SK-N-MC (cell line): ENCODE data around the gene SLC25A6.
"Not testable (repeated sequence)": the region's sequence is repeated elsewhere in the genome, so short reads cannot be mapped to it uniquely, and the experiment has no call there.

Experiments used
- DNase-seq: peaks from one replicate; pipeline ENCODE4 v3.0.0-alpha.2; 2011; ENCODE audit warnings: low read depth, low spot score
- H3K27ac ChIP-seq: fragments of 200-600 bp; sonication (generic); 2 replicates; pipeline ENCODE4 v1.5.1; 2016; ENCODE audit warnings: mixed run types
- H3K36me3 ChIP-seq: fragments of 200-600 bp; sonication (generic); 2 replicates; pipeline ENCODE4 v1.6.1; 2017; ENCODE audit warnings: antibody characterized with exemption, low read length, mixed read lengths; ENCODE audit not compliant: insufficient read depth
- H3K4me3 ChIP-seq: fragments of 200-600 bp; sonication (generic); 2 replicates; pipeline ENCODE4 v1.5.1; 2016
- H3K9ac ChIP-seq: fragments of 200-600 bp; sonication (generic); 2 replicates; pipeline ENCODE4 v1.8.0; 2017; ENCODE audit warnings: mixed run types, mixed read lengths; ENCODE audit not compliant: insufficient read length
- H3K9me3 ChIP-seq: fragments of 200-600 bp; sonication (generic); 2 replicates; pipeline ENCODE4 v1.6.1; 2017; ENCODE audit warnings: low read depth, mild to moderate bottlenecking, antibody characterized with exemption, low read length, moderate library complexity, mixed read lengths
- EZH2 ChIP-seq: fragments of 200-600 bp; sonication (generic); IDR thresholded peaks from one replicate; pipeline ENCODE4 v1.6.1; 2017; ENCODE audit warnings: antibody characterized with exemption
- FOXP2 ChIP-seq: optimal IDR thresholded peaks from 2 replicates; pipeline ENCODE3; 2011; ENCODE audit warnings: mild to moderate bottlenecking, moderate library complexity; ENCODE audit not compliant: insufficient read depth; ENCODE audit errors: extremely low read length, control extremely low read depth
- POLR2AphosphoS5 ChIP-seq: IDR thresholded peaks from 2 replicates; pipeline ENCODE4 v1.6.1; 2012; ENCODE audit warnings: mild to moderate bottlenecking, low read depth, low read length, borderline replicate concordance

Gene SLC25A6

GRCh38 chrX:1355131-1356046, 36.5 kb downstream of the SLC25A6 start:
- no peak overlapping the region for H3K27ac ChIP-seq
- no peaks in the 10 kb centered on the region for H3K9me3 ChIP-seq
- no peaks in the 10 kb centered on the region for H3K36me3 ChIP-seq
- TF ChIP-seq EZH2 (no peak), POLR2AphosphoS5 (no peak), FOXP2 (no peak)
- H3K4me3 ChIP-seq, result no peak overlapping the region
- DNase-seq, result no peak
- no peak overlapping the region for H3K9ac ChIP-seq

- no peak overlapping the region for H3K27ac ChIP-seq
- DNase-seq, result no peak
- no peak overlapping the region for H3K4me3 ChIP-seq
- H3K9ac ChIP-seq, result no peak overlapping the region
- no peaks in the 10 kb centered on the region for H3K9me3 ChIP-seq
- no peaks in the 10 kb centered on the region for H3K36me3 ChIP-seq
- TF ChIP-seq POLR2AphosphoS5 (no peak), FOXP2 (no peak)
Measured at GRCh38 chrX:1354036-1355019, 37.6 kb downstream of the SLC25A6 start.

GRCh38 chrX:1351981-1352714, 39.8 kb downstream of the SLC25A6 start:
- TF ChIP-seq FOXP2, result no peak
- no peak for TF ChIP-seq EZH2
- no peak for TF ChIP-seq POLR2AphosphoS5
- H3K27ac ChIP-seq, result no peak overlapping the region
- no peaks in the 10 kb centered on the region for H3K9me3 ChIP-seq
- H3K4me3 ChIP-seq, result no peak overlapping the region
- no peaks in the 10 kb centered on the region for H3K36me3 ChIP-seq
- DNase-seq, result no peak
- H3K9ac ChIP-seq, result no peak overlapping the region

GRCh38 chrX:1349606-1350005, 42.3 kb downstream of the SLC25A6 start:
- DNase-seq, H3K36me3 ChIP-seq: not testable (repeated sequence)

DNA sequence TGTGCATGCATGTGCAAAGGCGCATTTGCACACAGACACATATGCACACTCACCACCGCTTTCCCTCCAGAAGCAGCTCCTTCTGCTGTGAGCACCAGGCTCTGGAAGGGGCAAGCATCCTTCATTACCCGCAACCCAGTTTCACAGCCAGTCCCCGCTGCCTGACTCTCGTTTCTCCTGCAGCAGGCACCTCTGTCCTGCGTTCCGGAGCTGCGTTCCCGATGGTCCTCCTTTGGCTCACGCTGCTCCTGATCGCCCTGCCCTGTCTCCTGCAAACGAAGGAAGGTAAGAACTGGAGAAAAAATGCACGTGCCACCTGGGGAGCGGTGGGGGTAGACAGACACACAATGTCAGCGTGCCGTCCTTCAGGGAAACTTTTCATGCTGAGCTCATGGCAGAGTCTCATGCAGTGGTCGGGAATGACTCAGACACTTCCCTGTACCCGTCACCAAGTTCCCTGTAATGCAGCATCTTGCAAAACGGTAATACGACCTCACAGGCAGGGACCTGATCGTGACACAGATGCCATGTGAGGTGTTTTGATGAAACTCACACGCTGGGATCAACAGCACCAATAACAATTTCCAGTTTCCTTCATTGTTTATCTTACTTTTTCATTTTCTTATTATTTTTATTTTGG, 50.2 kb downstream of the SLC25A6 start:
- H3K36me3 ChIP-seq, result no peaks in the 10 kb centered on the region
- no peak overlapping the region for H3K4me3 ChIP-seq
- H3K27ac ChIP-seq, result no peak overlapping the region
- H3K9me3 ChIP-seq, result no peaks in the 10 kb centered on the region
- no peak overlapping the region for H3K9ac ChIP-seq
- DNase-seq, result no peak
- TF ChIP-seq POLR2AphosphoS5 (no peak), EZH2 (no peak), FOXP2 (no peak)

More at GRCh38 chrX:1349606-1350005, 42.3 kb downstream of the SLC25A6 start:
- H3K9me3 ChIP-seq, H3K4me3 ChIP-seq, H3K27ac ChIP-seq, H3K9ac ChIP-seq: not testable (repeated sequence)

DNA sequence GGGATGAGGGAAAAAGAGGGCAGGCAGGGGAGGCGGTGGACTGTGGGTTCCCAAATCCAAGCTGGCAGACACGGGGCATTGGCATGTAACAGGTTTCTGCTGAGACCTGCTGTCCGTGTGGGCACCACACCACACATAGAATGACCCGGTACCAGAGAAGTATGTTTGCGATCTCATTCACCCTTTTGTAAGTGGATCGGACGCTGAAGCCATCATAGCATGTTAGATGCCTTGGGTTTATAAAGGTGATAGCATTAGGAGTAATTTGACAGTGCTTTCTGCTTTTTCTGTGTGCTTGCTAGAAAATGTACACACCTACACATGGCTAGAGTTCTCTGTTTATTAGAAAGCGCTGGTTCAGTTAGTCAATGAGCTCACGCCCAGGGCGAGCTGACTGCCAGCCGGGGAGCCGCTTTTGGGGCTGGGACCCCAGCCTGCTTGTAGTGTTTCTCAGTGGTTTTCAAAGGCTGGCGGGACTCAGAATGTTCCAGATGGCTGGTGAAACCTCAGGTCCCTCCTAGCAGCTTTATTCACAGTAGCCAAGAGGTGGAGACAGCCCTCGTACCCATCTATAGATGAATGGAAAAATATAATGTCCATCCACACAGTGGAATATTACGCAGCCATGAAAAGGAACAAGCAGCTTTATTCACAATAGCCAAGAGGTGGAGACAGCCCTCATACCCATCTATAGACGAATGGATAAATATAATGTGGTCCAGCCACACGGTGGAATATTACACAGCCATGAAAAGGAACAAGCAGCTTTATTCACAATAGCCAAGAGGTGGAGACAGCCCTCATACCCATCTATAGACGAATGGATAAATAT, 54.7 kb downstream of the SLC25A6 start:
- peak overlapping the region; percentile 45 for H3K4me3 ChIP-seq
- TF ChIP-seq FOXP2, result no peak
- no peak for TF ChIP-seq EZH2
- no peak for TF ChIP-seq POLR2AphosphoS5
- H3K9ac ChIP-seq, result no peak overlapping the region
- H3K27ac ChIP-seq, result no peak overlapping the region
- no peak for DNase-seq
- H3K36me3 ChIP-seq, result no peaks in the 10 kb centered on the region
- no peaks in the 10 kb centered on the region for H3K9me3 ChIP-seq

DNA sequence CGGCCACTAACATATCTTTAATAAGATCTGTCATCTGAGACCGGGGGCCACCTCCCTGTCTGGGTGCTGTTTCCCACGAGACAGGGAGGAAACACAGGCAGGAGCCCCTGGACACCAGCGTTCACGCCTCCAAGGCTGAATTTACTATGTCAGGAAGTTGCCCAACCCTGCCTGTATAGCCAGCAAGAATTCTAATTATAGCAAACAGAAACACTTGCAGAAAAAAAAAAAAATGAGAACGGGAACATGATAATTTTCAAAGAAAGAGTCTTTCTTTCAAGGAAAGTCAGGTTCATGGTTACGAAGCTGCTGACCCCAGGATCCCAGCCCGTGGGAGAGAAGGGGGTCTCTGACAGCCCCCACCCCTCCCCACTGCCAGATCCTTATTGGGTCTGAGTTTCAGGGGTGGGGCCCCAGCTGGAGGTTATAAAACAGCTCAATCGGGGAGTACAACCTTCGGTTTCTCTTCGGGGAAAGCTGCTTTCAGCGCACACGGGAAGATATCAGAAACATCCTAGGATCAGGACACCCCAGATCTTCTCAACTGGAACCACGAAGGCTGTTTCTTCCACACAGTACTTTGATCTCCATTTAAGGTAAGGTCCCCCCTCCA, 55.5 kb downstream of the SLC25A6 start, which contains the start of gene IL3RA:
Gene IL3RA (plus strand): TSS at position 455 of the 613 bp plus-strand sequence. CDS start 4,981 bp downstream, outside the sequence.
- TF ChIP-seq EZH2 (no peak), POLR2AphosphoS5 (no peak), FOXP2 (no peak)
- Histone ChIP-seq H3K4me3 (peak within 1 kb of the TSS; percentile 45), H3K27ac (no peak within 1 kb of the TSS), H3K9ac (no peak within 1 kb of the TSS), H3K36me3 (no peaks in the 10 kb centered on the region), H3K9me3 (no peaks in the 10 kb centered on the region)
- DNase-seq, result no peak
